ENCODE results near the gene CHCHD6.

Gene CHCHD6

DNA sequence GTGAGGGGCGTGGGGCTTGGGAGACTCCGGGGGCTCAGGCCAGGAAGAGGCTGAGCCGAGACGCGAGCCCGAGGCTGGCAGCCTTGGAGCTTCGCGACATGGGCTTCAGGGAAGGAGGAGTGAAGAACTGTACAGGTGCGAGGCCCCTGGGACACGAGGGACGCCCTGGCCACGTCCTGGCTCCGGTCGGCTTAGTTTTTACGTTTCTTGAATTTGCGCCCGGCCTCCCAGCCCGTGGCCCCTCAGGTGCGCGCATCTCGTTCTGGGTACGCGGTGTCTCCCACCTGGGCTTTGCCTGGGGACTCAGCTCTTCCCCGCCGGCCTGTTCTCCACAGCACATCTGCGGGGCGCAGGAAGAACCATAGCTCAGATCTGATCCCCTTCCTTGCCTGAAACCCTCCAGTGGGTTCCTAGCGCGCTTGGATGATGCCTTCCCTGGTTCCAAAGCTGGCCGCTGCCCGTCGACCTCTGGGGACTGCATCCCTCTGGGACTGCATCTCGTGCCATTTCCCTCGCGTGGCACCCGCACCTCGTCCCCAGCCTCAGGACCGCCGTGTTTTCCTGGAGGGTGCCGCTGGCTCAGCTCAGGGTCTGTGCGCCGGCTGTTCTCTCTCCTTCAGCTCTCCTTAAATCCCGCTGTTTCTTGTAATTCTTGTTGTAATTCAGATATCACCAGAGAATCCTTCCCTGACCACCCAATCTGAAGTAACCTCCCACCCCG is 614 bp downstream of the CHCHD6 start:
- in situ Hi-C loops (cut with MboI; ENCODE audit: low sequenced_read_pairs): no loop called here

DNA sequence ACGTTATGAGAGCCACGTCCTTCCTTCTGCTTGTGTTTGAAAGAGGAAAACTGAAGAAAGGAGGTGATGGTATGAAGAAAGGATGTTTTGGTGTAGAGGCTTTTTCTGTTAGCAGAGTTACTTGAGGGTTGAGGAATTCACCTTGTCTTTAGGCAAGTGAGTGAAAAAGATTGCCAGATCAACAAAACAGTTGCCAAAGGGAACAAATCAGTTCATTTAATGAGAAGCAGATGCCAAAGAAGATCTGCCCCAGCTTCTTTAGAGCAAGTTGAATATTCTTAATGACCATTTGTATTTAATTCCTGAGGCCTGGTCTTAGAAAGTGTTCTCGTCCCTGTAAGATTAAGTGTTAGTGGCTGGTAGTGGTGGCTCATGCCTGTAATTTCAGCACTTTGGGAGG is 2.6 kb downstream of the CHCHD6 start:
- in situ Hi-C loops (cut with MboI; ENCODE audit: low sequenced_read_pairs): no loop called here

DNA sequence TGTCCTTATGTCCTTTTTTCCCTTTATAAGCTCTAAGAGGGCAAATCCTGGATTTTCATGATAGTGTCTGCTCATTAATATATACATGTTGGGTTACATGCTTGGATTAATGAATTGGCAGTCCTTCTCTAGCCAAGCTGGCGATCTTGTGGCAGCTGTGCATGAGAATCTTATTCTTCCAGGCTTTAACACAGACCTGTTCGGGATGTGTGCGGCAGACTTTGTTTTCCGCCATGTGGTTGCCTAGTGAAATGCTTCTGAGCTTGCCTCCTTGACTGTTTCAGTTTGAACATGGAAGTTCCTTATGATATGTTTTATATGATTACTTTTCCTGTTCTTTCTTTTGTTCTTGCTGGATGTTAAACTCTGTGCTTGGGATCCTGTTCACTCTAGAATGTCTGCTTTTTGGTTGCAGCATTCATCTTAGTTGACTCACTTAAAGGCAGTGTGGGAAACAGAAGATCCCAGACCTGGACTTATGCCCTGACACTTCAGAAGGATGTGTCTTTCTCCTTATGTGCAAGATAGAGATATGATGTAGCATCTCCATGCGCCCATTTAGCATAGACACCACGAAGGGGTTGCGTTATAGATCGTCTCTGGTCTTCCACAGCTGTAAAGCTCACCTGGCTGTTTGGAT is 7.2 kb downstream of the CHCHD6 start:
- in situ Hi-C loops (cut with MboI; ENCODE audit: low sequenced_read_pairs): no loop called here

DNA sequence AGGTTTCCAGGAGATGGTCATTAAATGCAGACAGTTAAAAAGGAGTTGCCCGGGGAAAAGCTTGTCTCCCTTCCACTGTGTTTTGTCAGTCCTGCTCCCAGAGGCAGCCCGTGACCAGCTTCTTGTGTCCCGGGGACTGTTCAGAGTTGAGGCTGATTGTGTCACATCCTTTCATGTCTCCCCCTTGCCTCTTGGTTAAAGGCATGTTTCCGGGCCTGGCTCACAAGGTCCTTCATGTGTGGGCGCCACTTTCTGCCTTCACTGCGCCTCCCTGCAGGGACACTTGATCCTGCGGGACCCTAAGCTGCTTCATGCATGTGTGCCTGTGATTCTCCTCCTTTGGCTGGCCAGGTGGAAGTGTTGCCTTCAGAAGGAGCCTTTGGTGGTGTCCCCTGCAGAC is 9.2 kb downstream of the CHCHD6 start:
- in situ Hi-C loops (cut with MboI; ENCODE audit: low sequenced_read_pairs): no loop called here

DNA sequence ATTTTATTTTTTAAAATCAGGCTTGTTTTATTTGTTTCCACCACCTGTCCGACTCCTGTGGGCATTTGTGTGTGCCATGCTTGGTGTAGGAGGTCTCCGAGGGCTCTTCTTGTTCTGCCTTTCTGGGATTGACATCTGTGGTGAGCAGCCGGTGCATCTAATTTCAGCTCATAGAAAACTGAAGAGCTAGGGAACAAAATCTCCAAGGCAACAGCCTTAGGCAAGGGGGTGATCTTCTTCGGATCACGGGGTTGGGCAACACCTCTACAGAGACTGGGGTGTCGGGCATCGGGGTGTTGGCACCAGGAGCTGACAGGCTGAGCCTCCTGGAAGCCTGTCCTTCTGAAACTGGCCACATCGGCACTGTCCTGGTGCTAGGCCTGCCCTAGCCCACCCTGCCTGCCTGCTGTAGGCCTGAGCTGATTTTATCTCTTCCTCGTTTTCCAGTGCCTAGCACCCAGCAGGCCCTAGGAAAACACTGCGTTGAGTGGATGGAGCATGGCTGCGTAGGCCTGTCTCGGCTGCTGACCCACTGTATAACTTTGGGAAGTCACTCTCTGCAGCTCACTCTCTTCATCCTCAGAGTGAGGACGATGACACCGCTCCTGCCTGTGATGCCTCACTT is 10.3 kb downstream of the CHCHD6 start:
- in situ Hi-C loops (cut with MboI; ENCODE audit: low sequenced_read_pairs): no loop called here

DNA sequence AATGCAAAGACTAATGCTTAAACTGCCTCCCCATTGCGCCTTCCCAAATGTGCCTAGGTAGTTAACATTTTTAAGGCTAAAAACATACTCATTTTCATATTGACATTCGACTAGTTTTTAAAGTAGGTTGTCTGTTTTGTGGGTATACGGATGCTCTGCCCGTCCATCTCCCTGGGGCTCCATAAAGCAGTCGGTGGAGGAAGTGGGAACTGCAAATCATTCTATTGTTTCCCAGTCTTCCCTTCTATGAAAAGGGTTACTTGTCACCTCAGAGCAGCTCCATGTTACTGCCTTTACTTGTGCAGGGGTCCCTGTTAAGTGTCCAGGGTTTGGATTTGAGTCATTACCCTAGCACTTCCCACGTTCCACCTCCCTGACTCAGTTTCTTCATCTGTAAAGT is 10.9 kb downstream of the CHCHD6 start:
- in situ Hi-C loops (cut with MboI; ENCODE audit: low sequenced_read_pairs): no loop called here

DNA sequence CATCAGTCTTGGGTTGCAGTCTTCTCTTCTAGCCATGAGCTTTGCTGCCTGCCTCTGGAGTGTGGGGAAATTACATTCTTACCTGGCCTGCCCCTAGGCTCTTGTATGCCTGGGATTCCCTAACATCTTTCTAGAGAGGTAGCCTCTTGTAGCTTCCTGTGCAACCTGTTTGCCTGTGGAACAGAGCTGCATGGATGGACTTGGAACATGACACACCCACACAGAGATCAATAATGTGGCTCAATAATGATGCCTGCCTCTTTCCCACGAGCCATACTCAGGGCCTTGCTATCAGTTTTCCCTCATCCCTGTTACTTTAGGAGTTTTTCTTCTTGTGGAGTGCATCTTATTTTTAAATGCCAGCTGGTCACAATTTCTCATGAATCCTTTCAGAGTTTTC is 11.4 kb downstream of the CHCHD6 start:
- in situ Hi-C loops (cut with MboI; ENCODE audit: low sequenced_read_pairs): no loop called here

DNA sequence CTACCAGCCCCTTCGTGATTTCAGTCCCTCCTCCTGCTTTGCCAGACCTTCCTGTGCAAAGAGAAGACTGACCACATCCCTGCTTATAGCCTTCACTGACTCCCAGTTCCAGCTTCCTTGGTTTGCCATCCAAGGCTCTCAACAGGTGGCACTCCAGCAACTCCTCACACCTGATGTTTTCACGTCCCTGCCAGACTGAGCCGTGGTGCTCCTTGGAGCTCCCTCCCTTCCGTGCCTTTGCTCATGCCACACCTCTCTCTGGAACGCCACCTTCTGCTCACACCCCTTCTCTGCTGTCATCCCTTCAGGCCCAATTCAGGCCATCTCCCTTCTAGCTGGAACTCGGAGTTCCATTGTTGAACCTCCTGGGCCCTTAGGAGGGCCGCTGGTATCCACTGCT is 12.0 kb downstream of the CHCHD6 start:
- in situ Hi-C loops (cut with MboI; ENCODE audit: low sequenced_read_pairs): no loop called here

DNA sequence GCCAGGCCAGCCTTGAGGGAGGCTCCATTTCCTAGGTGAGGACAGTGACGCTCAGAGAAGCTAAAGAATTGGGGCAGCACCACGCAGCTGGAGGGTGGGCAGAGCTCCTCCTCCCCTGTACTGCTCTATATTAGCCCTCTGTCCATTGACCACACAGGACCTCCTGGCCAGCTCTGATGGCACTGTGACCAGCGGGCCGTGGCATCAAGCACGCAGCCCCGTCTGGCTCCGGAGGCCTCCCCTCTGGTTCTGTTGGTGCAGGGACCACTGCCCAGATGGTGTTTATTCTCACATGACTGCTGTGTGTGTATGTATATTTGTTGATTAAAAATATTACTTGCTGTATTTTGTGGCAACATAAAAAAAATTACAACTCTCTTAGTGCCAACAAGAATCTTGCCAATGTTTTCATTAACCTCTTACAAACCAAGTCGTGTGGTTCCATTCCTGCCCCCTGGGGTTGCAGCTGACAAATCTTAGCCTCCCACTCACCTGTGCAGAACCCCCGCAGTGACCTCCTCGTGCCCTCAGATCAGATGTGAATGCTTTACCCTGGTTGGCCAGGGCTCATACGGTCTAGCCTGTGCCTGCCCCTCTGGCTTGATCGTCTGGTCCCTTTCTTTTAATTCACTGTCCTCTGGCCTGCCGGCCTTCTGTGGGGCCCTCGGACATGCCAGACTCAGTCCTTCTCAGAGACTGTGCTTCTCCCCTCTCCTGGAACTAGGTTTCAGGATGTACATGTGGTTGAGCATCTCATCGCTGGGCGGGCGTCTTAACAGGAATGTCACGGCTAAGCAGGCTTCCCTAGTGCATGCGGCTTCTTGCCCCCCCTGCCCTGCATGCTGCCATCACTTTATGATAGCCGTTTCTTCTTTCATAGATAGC is 14.8 kb downstream of the CHCHD6 start:
- in situ Hi-C loops (cut with MboI; ENCODE audit: low sequenced_read_pairs): no loop called here

DNA sequence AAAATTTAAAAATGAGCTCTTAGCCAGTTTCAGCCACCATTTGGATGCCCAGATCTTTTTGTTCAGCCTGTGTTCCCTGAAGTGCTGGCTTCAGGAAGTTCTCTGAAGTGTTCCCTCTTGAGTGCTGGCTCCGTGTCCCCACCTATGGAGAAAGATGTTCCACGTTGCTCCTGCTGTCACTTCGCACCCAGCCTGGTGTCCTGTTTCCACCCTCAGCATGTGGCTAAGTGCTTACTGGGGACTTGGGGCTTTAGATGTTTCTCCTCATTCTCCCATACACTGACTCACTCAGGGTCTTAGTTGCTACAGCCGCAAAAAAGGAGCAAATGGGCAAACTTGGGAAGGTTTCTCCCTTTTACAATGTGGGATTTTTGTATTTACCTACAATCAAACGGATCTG is 16.6 kb downstream of the CHCHD6 start:
- in situ Hi-C loops (cut with MboI; ENCODE audit: low sequenced_read_pairs): no loop called here

DNA sequence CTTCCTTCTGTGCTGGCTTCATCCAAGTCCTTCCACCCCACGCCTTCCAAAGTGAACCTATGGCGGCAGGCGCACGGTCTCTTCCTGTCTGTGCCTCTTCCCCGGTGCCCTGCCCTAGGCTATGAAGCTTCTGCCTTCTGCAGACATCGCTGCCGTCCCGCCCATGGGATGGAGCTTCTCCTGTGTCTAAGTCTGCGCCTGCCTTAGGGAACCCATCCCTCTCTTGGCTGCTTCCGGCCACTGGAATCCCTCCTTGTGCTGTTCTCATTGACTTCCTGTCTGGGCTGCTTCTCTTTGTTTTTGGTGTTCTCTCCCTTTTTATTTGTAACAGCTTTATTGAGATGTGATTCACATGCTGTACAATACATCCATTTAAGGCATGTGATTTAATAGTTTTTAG is 17.2 kb downstream of the CHCHD6 start:
- in situ Hi-C loops (cut with MboI; ENCODE audit: low sequenced_read_pairs): no loop called here

DNA sequence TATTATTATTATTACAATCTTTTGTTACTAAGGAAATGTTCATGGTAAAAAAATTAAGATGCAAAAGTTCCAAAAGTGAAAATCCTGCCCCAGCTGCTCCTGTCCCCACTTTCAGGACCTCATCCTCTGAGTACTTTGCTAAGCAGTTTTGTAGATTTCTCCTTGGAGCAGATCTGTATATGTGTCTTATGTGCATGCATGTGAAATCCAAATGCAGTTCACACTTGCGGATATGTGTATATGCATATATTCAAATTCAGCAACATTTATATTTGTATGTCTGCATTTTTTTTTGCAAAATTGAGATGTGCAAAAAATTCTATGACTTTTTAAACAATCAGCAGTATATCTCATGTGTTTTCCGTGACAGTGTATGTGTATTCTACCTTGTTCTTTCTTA is 19.2 kb downstream of the CHCHD6 start:
- in situ Hi-C loops (cut with MboI; ENCODE audit: low sequenced_read_pairs): no loop called here

DNA sequence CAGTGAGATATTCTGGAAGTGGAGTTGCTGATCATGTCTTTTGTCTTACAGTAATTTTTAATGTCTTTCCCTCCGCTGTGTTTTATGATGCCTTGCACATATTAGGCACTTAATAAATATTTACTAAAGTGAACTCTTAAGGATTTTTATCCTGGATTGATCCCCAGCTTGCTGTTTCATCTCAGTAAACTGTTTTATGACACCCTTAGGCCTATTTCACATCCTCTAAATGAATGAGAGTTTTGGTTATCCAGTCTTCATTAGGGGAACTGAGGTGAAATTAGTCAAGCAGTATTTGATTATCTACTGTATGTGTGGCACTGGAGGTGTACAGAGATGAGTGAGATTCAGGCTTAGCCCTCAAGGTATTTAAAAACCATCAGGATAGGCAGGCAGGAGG is 19.8 kb downstream of the CHCHD6 start:
- in situ Hi-C loops (cut with MboI; ENCODE audit: low sequenced_read_pairs): no loop called here

DNA sequence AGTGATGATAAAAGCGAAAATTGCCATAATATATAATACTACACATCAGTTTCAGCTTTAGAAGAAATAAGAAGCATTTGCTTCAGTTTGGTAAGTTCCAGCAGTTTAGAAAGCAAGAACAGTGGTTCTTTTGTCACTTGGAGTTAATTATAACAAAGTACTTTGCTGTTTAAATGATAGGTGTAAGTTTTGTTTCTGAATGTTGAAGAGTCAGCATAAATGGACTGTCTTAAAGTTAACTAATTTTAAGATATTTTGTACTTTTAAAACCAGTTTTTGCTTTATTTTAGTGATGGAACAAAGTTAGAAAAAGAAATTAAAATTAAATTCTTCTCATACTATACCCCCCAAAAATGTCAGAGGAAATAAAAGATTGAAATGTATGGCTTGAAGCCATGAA is 24.6 kb downstream of the CHCHD6 start:
- in situ Hi-C loops (cut with MboI; ENCODE audit: low sequenced_read_pairs): no loop called here

DNA sequence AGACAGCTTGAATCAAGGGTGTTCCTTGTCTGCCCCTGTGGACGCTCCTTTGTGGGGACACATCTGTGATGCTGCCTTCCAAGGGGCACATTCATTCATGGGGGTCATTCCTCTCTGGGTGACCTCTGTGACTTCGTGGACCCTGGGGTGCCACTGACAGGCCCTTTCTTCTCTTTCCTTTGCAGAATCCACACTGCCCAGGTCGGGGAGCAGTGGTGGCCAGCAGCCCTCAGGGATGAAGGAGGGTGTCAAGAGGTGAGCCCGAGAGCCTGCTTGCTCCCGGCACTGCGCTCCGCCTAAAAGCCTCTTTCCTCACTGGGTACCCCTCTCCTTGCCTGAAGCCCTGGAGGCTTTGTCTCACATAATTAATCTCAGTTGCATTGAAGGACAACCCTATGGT is 26.3 kb downstream of the CHCHD6 start:
- in situ Hi-C loops (cut with MboI; ENCODE audit: low sequenced_read_pairs): no loop called here

DNA sequence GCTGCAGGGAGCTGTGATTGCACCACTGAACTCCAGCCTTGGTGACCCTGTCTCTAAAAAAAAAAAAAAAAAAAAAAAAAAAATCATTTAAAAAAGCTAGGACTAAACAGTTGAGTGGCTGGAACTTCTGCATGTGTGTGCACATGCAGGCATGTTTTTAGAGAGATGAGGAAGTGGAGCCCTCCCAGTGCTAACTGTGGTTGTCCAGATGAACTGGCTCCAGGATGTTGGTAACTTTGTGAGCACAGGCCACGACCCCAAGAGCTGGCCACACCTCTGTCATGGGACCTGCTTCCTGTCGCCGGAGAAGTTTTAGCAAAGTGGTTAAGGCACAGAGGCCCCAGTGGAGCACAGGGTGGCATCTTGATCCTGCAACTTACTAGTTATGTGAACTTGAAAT is 27.0 kb downstream of the CHCHD6 start:
- in situ Hi-C loops (cut with MboI; ENCODE audit: low sequenced_read_pairs): no loop called here

DNA sequence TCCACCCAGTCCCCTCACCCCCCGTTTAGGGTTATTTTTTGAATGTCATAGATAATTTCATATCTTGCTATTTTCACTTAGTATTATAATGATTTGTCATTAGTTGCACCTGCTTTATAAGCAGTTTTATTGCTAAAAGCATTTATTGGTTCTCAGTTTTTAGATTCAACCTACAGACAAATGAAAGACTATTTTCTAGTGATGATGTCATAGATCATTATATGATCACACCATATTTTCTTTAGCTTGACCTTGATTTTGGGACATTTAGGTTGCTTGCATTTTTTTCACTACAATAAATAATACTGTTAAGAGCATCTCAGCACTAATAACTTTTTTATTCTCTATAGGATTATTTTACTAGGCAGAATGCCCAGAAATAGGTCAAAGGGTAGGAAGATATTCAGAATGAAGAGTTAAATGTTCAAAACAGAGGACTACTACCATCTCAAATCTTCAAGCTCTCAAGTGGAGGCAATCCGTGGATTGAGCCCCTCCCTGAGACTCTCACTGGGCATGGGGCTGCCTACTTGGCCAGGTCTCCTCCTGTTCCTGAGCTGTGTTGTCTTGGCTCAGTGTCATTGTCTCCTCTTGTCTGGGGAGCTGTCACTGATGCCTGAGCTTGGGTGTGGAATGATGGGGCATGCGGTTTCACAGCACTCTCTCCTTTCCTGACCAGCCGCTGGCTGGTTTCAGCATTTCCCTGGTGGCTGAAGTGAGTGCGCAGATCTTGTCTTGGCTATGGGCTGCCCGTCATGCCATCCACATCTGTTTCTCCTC is 28.4 kb downstream of the CHCHD6 start:
- in situ Hi-C loops (cut with MboI; ENCODE audit: low sequenced_read_pairs): no loop called here

DNA sequence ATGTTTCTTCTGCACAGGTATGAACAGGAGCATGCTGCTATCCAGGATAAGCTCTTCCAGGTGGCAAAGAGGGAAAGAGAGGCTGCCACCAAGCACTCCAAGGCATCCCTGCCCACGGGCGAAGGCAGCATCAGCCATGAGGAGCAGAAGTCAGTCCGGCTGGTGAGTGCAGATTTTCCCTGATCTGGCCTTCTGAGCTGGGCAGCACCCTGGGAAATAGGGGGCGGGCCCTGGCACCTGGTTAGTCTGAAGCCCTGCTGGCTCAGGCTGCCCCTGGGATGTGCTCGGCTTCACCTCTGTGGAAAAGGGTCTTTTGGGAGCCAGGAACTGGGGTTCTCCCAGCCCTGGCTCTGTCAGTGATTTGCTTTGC is 29.0 kb downstream of the CHCHD6 start:
- in situ Hi-C loops (cut with MboI; ENCODE audit: low sequenced_read_pairs): no loop called here

DNA sequence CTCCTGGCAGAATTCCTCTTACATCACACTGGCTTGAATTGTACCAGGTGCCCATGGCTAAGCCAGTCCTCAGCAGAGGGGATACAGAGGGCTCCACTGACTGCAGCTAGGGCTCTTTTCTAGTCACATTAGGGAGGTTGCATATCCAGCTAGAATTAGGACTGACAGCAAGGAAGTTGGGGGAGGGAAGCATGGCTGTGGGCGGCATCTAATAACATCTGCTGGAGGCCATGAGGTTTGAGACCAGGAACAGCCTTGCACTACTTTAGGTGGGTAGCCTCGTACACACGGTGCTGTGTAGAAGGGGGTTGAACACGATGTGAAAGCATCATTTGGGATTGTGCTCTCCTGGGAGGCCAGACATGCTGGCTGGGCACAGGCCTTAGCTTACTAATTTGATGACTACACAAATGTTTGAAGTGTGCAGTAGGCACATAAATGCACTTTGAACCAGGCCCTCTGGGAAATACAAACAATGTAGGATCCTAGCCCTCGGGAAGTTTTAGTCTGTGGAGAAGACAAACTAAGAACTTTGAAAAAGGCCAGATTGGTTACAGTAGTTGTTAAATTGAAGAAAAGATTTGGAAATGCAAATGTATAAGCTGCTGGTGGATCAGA is 30.2 kb downstream of the CHCHD6 start:
- in situ Hi-C loops (cut with MboI; ENCODE audit: low sequenced_read_pairs): no loop called here

DNA sequence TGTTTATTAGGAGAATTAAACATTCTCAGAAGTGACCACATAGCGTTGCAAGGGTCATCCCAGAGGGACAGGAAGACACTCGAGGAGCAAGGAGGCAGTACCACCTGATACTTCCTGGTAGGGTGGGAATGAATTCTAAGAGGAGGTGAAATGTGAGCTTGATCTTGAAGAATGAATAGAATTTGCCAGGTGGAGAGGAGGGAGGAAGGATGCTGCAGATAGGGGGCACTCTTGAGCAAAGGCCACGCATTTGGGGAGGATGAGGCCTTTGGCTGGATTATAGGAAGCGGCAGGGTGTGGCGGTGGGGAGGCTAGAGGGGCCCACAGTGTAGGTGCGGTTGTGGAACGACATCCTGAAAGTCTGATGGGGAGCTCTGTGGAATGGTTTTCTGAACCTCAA is 33.5 kb downstream of the CHCHD6 start:
- in situ Hi-C loops (cut with MboI; ENCODE audit: low sequenced_read_pairs): no loop called here
